Peyer's patch (tissue), 4 donors: ENCODE results near the gene RPL32. TPM values are rescaled to one million over a fixed set of nuclear protein-coding genes. Genes with fewer than 3 reads are reported as not detected.

ENCODE experiments used
- DNase-seq, 3 donors: peaks; one replicate each; pipeline ENCODE4 v3.0.0-alpha.2; 2017 to 2019
- H3K27ac ChIP-seq, 4 donors: fragments of 200-600 bp; sonication (generic); one replicate each; pipeline ENCODE4 v1.5.1; 2016 to 2019
- H3K27me3 ChIP-seq, 2 donors: fragments of 200-600 bp; sonication (generic); one replicate each; pipeline ENCODE4 v1.5.1; 2019
- H3K36me3 ChIP-seq, 3 donors: fragments of 200-600 bp; sonication (generic); one replicate each; pipeline ENCODE4 v1.5.1; 2016 to 2019
- H3K4me1 ChIP-seq, 4 donors: fragments of 200-600 bp; sonication (generic); one replicate each; pipeline ENCODE4 v1.5.1; 2016 to 2019
- H3K4me3 ChIP-seq, 4 donors: fragments of 200-600 bp; sonication (generic); 1 replicate in 3 of 4; 2 replicates in 1 of 4; pipeline ENCODE4 v1.5.1; 2016 to 2019; ENCODE audit warnings: mild to moderate bottlenecking in 1 of 4
- H3K9me3 ChIP-seq, 4 donors: fragments of 200-600 bp; sonication (generic); one replicate each; pipeline ENCODE4 v1.5.1; 2016 to 2019; ENCODE audit warnings: mild to moderate bottlenecking in 1 of 4
- CTCF ChIP-seq, 6 experiments: fragments of 450-650 bp in 4 of 6; fragments of 200-600 bp in 2 of 6; sonication (generic) in 1 of 6; IDR thresholded peaks; one replicate each; pipeline ENCODE4 v1.5.1; 2017 to 2019; ENCODE audit warnings: antibody characterized with exemption in 6 of 6, mild to moderate bottlenecking in 3 of 6, moderate library complexity in 1 of 6
- POLR2A ChIP-seq, 2 donors: fragments of 450-650 bp; IDR thresholded peaks; one replicate each; pipeline ENCODE4 v1.5.1; 2017; ENCODE audit warnings: antibody characterized with exemption in 2 of 2, mild to moderate bottlenecking in 2 of 2, moderate library complexity in 2 of 2
- total RNA-seq, 4 donors: library from RNA; depleted of rRNA; stranded (reverse); fragments of >200 nt; gene quantifications; one replicate each; pipeline ENCODE4 v1.1.0, GENCODE V29; 2016

Gene RPL32
- total RNA-seq, 4 donors from 2014 or later, result 258 to 541 (median 430) TPM

GRCh38 chr3:12878141-12878574 is 36.8 kb upstream of the RPL32 start:
- TF ChIP-seq CTCF (IDR thresholded peaks at IDR 0.05), result no peak
- no peak for TF ChIP-seq POLR2A (IDR thresholded peaks at IDR 0.05)
- H3K4me1 ChIP-seq, result peaks cover 0 to 10% (median 2%) of the 10 kb centered on the region in 4 donors
- H3K27me3 ChIP-seq, result no peaks in the 10 kb centered on the region
- DNase-seq, result no peak
- H3K9me3 ChIP-seq, result no peaks in the 10 kb centered on the region
- no peak overlapping the region for H3K4me3 ChIP-seq
- H3K36me3 ChIP-seq, result no peaks in the 10 kb centered on the region
- H3K27ac ChIP-seq, result no peak overlapping the region

- H3K36me3 ChIP-seq, result no peaks in the 10 kb centered on the region
- no peak overlapping the region for H3K4me3 ChIP-seq
- H3K4me1 ChIP-seq, result peaks cover 0 to 10% (median 2%) of the 10 kb centered on the region in 4 donors
- TF ChIP-seq CTCF (IDR thresholded peaks at IDR 0.05) (no peak), POLR2A (IDR thresholded peaks at IDR 0.05) (no peak)
- no peaks in the 10 kb centered on the region for H3K27me3 ChIP-seq
- no peaks in the 10 kb centered on the region for H3K9me3 ChIP-seq
- H3K27ac ChIP-seq, result no peak overlapping the region
- no peak for DNase-seq
These were observed 35.7 kb upstream of the RPL32 start for GRCh38 chr3:12877040-12877439.

- peaks cover 0 to 10% (median 2%) of the 10 kb centered on the region in 4 donors for H3K4me1 ChIP-seq
- peak overlapping the region in 3 of 4 donors; percentile 12 to 40 (median 30) for H3K4me3 ChIP-seq
- peak in 2 of 3 donors; percentile 18 to 61 for DNase-seq
- H3K27ac ChIP-seq, result no peak overlapping the region
- no peaks in the 10 kb centered on the region for H3K36me3 ChIP-seq
- no peaks in the 10 kb centered on the region for H3K27me3 ChIP-seq
- TF ChIP-seq POLR2A (IDR thresholded peaks at IDR 0.05) (no peak), CTCF (IDR thresholded peaks at IDR 0.05) (peak in 3 of 6 experiments; percentile 6 to 17 (median 17))
- no peaks in the 10 kb centered on the region for H3K9me3 ChIP-seq
These were observed 34.8 kb upstream of the RPL32 start for GRCh38 chr3:12875857-12876836.

- peaks cover 0 to 19% (median 8%) of the 10 kb centered on the region in 4 donors for H3K4me1 ChIP-seq
- H3K27me3 ChIP-seq, result no peaks in the 10 kb centered on the region
- no peak overlapping the region for H3K27ac ChIP-seq
- DNase-seq, result no peak
- no peaks in the 10 kb centered on the region for H3K36me3 ChIP-seq
- TF ChIP-seq CTCF (IDR thresholded peaks at IDR 0.05) (no peak), POLR2A (IDR thresholded peaks at IDR 0.05) (no peak)
- no peaks in the 10 kb centered on the region for H3K9me3 ChIP-seq
- H3K4me3 ChIP-seq, result no peak overlapping the region
These were observed 30.1 kb upstream of the RPL32 start for GRCh38 chr3:12871404-12871983.

- Histone ChIP-seq H3K4me3 (no peak overlapping the region), H3K36me3 (no peaks in the 10 kb centered on the region), H3K4me1 (peaks cover 0 to 13% (median 6%) of the 10 kb centered on the region in 4 donors), H3K27ac (peak overlapping the region in 1 of 4 donors; percentile 13), H3K27me3 (no peaks in the 10 kb centered on the region), H3K9me3 (no peaks in the 10 kb centered on the region)
- TF ChIP-seq CTCF (IDR thresholded peaks at IDR 0.05) (no peak), POLR2A (IDR thresholded peaks at IDR 0.05) (no peak)
- peak in 2 of 3 donors; percentile 69 to 84 for DNase-seq
These were observed 29.6 kb upstream of the RPL32 start for GRCh38 chr3:12870942-12871341.
